Endodermal cell (in vitro differentiated cells): Measurements from ENCODE around the gene TBCK. TPM values are rescaled to one million over a fixed set of nuclear protein-coding genes. Genes with fewer than 3 reads are reported as not detected.
A peak's percentile ranks its signal among the peaks of the same experiment; 100 is the strongest.

Experiments used
- DNase-seq: peaks from one replicate; pipeline ENCODE4 v3.0.0-alpha.2; 2017
- H3K27ac ChIP-seq: 2 replicates; pipeline ENCODE4 v1.5.1; 2013; ENCODE audit warnings: mild to moderate bottlenecking, low read depth, low read length, moderate library complexity
- H3K27me3 ChIP-seq: 2 replicates; pipeline ENCODE4 v1.6.1; 2013; ENCODE audit warnings: mild to moderate bottlenecking, low read length, moderate library complexity; ENCODE audit not compliant: insufficient read depth, control insufficient read depth, poor library complexity, severe bottlenecking
- H3K36me3 ChIP-seq: 2 replicates; pipeline ENCODE4 v1.7.0; 2013; ENCODE audit warnings: mild to moderate bottlenecking, low read length, moderate library complexity; ENCODE audit not compliant: control insufficient read depth, insufficient read depth
- H3K4me1 ChIP-seq: one replicate; pipeline ENCODE4 v1.7.0; 2013; ENCODE audit warnings: low read length; ENCODE audit not compliant: control insufficient read depth, insufficient read depth
- H3K4me3 ChIP-seq: 2 replicates; pipeline ENCODE4 v1.5.1; 2013; ENCODE audit warnings: mild to moderate bottlenecking, low read length, moderate library complexity
- H3K9ac ChIP-seq: 2 replicates; pipeline ENCODE4 v1.6.1; 2013; ENCODE audit warnings: mild to moderate bottlenecking, low read length, moderate library complexity; ENCODE audit not compliant: poor library complexity, severe bottlenecking; ENCODE audit errors: extremely low read depth
- H3K9me3 ChIP-seq: 2 replicates; pipeline ENCODE4 v1.6.1; 2013; ENCODE audit warnings: mild to moderate bottlenecking, low read length, moderate library complexity; ENCODE audit not compliant: control insufficient read depth
- H3K27ac Mint-ChIP-seq: 2 replicates; pipeline ENCODE4 v1.8.0; 2020; ENCODE audit warnings: mixed read lengths
- H3K27me3 Mint-ChIP-seq: 2 replicates; pipeline ENCODE4 v1.8.0; 2021; ENCODE audit warnings: mild to moderate bottlenecking, mixed read lengths; ENCODE audit not compliant: insufficient read depth
- H3K36me3 Mint-ChIP-seq: 2 replicates; pipeline ENCODE4 v1.8.0; 2020; ENCODE audit warnings: low read depth, mixed read lengths
- H3K4me1 Mint-ChIP-seq: 2 replicates; pipeline ENCODE4 v1.8.0; 2020; ENCODE audit warnings: mixed read lengths
- H3K4me3 Mint-ChIP-seq: 2 replicates; pipeline ENCODE4 v1.8.0; 2020; ENCODE audit warnings: mild to moderate bottlenecking, moderate library complexity, mixed read lengths
- H3K9me3 Mint-ChIP-seq: 2 replicates; pipeline ENCODE4 v1.8.0; 2020; ENCODE audit warnings: mild to moderate bottlenecking, mixed read lengths
- CTCF ChIP-seq: fragments of 200-600 bp; sonication (generic); conservative IDR thresholded peaks from 2 replicates; pipeline ENCODE4 v1.5.0; 2021; ENCODE audit warnings: antibody characterized with exemption, mild to moderate bottlenecking
- WGBS, 2 experiments: methylation state at CpG; one replicate each; pipeline versions ENCODE4 v1.1.5 to v1.1.7; 2013; ENCODE audit warnings: missing lambda C conversion rate in 2 of 2, mixed read lengths in 1 of 2; ENCODE audit not compliant: insufficient coverage in 1 of 2, insufficient read length in 1 of 2; 5-methylcytosine and 5-hydroxymethylcytosine counted together
- total RNA-seq, 2 donors: library from RNA; stranded (reverse); fragmentation: NEBNext Ultra II Directional in 1 of 2; extraction: Animal tissue kit (Norgen Biotek cat#: 25700) in 1 of 2; gene quantifications; 2 replicates in 1 of 2; 3 replicates in 1 of 2; pipeline ENCODE4 v1.2.1, GENCODE V29; 2021

The TBCK gene
- total RNA-seq, 2 donors from 2014 or later: 48.3 to 52.9 TPM

GRCh38 chr4:106316773-106317409 lies 882 bp upstream of the TBCK start:
- no peak for DNase-seq
- peak overlapping the region; percentile 96 for H3K4me3 ChIP-seq
- H3K27ac Mint-ChIP-seq: no peak overlapping the region
- H3K4me1 ChIP-seq: no peaks in the 10 kb centered on the region
- H3K27ac ChIP-seq: peak overlapping the region; percentile 97
- H3K36me3 ChIP-seq: peaks cover 7% of the 10 kb centered on the region
- H3K36me3 Mint-ChIP-seq: peaks cover 21% of the 10 kb centered on the region
- no peak for TF ChIP-seq CTCF
- H3K9ac ChIP-seq: peak overlapping the region; percentile 97
- no peaks in the 10 kb centered on the region for H3K27me3 ChIP-seq
- peaks cover 7% of the 10 kb centered on the region for H3K9me3 ChIP-seq
- no peak overlapping the region for H3K4me3 Mint-ChIP-seq
- H3K9me3 Mint-ChIP-seq: peaks cover 18% of the 10 kb centered on the region
- WGBS, 2 experiments: 8 to 11% methylated on average over 12 to 13 of the region's 13 CpGs
- peaks cover 11% of the 10 kb centered on the region for H3K4me1 Mint-ChIP-seq
- H3K27me3 Mint-ChIP-seq: no peaks in the 10 kb centered on the region

DNA sequence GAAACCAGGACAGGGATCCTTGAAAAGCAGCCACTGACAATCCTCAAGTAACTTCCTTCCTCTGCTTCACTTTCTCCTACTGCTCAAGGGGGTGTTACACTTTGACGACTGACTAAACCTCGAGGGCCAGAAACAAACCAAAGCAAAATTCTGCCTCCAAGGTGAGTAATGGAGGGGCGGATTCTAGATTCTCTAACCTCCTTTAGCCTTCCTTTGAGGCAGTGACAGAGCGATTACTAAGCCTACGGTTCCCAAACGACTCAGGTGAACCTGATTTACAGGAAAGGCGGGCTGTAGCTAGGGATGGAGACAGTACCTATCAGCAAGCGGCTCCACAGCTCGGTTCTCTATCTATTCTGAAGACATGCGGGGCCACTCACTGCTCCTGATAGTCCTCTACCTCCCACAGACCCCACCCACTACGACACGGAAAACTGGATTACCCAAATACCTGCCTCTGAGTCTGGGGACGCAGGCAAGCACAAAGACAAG lies 487 bp downstream of the TBCK start:
- H3K9ac ChIP-seq: peak overlapping the region; percentile 97
- WGBS, 2 experiments: 0% methylated on average over 3 to 13 of the region's 13 CpGs

GRCh38 chr4:106314960-106315359 lies 1.0 kb downstream of the TBCK start:
- Mint-ChIP-seq H3K36me3 (peaks cover 5% of the 10 kb centered on the region), H3K4me1 (peaks cover 16% of the 10 kb centered on the region), H3K27ac (peak overlapping the region; percentile 15), H3K27me3 (no peaks in the 10 kb centered on the region), H3K4me3 (no peak overlapping the region), H3K9me3 (peaks cover 2% of the 10 kb centered on the region)
- Histone ChIP-seq H3K9ac (peak overlapping the region; percentile 97), H3K9me3 (no peaks in the 10 kb centered on the region), H3K4me3 (peak overlapping the region; percentile 96), H3K4me1 (no peaks in the 10 kb centered on the region), H3K27me3 (no peaks in the 10 kb centered on the region), H3K36me3 (peaks cover 4% of the 10 kb centered on the region), H3K27ac (no peak overlapping the region)
- DNase-seq: no peak
- WGBS, 2 experiments: 57 to 80% methylated on average over 2 to 6 of the region's 6 CpGs
- no peak for TF ChIP-seq CTCF

More for the DNA sequence above, 487 bp downstream of the TBCK start:
- no peak for TF ChIP-seq CTCF
- H3K36me3 Mint-ChIP-seq: peaks cover 11% of the 10 kb centered on the region
- peak overlapping the region; percentile 97 for H3K27ac ChIP-seq
- H3K27ac Mint-ChIP-seq: no peak overlapping the region
- peak overlapping the region; percentile 96 for H3K4me3 ChIP-seq
- H3K36me3 ChIP-seq: peaks cover 7% of the 10 kb centered on the region
- H3K27me3 ChIP-seq: no peaks in the 10 kb centered on the region
- no peaks in the 10 kb centered on the region for H3K27me3 Mint-ChIP-seq
- H3K9me3 Mint-ChIP-seq: peaks cover 7% of the 10 kb centered on the region
- peaks cover 12% of the 10 kb centered on the region for H3K4me1 Mint-ChIP-seq
- DNase-seq: no peak
- no peaks in the 10 kb centered on the region for H3K4me1 ChIP-seq
- peaks cover 4% of the 10 kb centered on the region for H3K9me3 ChIP-seq
- H3K4me3 Mint-ChIP-seq: no peak overlapping the region
